ENCODE results near the gene NACA. TPM values are rescaled to one million over a fixed set of nuclear protein-coding genes. Genes with fewer than 3 reads are reported as not detected.
"Not testable (repeated sequence)": the region's sequence is repeated elsewhere in the genome, so short reads cannot be mapped to it uniquely, and the experiment has no call there.

Gene NACA
- total RNA-seq, 1 donor from 2014 or later = 2,450 TPM

DNA sequence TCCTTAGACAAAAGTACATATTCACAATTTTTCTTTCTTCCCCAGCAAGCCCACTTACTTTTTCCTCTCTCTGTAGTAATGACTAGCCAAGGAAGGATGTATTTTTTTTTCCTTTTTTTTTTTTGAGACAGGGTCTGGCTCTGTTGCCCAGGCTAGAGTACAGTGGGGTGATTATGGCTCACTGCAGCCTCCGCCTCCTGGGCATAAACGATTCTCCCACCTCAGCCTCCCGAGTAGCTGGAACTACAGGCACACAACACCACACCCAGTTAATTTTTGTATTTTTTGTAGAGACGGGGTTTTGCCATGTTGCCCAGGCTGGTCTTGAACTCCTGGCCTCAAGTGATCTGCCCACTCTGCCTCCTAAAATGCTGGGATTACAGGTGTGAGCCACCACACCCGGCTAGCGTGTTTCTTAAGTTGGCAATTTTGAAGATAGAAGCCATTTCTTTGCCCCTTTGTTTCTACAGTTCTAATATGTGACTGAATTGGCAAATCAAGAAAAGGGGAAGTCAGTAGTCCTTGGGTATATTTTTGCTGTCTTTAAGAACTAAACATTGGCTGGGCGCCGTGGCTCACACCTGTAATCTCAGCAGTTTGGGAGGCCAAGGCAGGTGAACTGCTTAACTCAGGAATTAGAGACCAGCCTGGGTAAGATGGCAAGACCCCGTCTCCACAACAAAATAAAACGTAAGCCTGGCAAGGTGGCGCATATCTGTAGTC is 3.2 kb upstream of the NACA start:
- no peak overlapping the region for H3K4me2 ChIP-seq
- Mint-ChIP-seq H3K4me1 (peaks cover 16% of the 10 kb centered on the region), H3K36me3 (peaks cover 20% of the 10 kb centered on the region), H3K27ac (no peak overlapping the region), H3K9me3 (no peaks in the 10 kb centered on the region), H3K27me3 (ENCODE audit: insufficient read depth, low read depth) (peaks cover 11% of the 10 kb centered on the region), H3K4me3 (no peak overlapping the region)
- TF ChIP-seq EZH2 (IDR thresholded peaks at IDR 0.05) (no peak), EZH2phosphoT487 (IDR thresholded peaks at IDR 0.05) (no peak)
- TF ChIP-seq, protein P1, sequence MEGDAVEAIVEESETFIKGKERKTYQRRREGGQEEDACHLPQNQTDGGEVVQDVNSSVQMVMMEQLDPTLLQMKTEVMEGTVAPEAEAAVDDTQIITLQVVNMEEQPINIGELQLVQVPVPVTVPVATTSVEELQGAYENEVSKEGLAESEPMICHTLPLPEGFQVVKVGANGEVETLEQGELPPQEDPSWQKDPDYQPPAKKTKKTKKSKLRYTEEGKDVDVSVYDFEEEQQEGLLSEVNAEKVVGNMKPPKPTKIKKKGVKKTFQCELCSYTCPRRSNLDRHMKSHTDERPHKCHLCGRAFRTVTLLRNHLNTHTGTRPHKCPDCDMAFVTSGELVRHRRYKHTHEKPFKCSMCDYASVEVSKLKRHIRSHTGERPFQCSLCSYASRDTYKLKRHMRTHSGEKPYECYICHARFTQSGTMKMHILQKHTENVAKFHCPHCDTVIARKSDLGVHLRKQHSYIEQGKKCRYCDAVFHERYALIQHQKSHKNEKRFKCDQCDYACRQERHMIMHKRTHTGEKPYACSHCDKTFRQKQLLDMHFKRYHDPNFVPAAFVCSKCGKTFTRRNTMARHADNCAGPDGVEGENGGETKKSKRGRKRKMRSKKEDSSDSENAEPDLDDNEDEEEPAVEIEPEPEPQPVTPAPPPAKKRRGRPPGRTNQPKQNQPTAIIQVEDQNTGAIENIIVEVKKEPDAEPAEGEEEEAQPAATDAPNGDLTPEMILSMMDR (IDR thresholded peaks at IDR 0.05) = no peak
- peaks cover 51% of the 10 kb centered on the region for H3F3A ChIP-seq (ENCODE audit: low read depth)
- DNase-seq (ENCODE audit: low spot score) = no peak
- H3K79me2 ChIP-seq (ENCODE audit: low read depth) = peaks cover 19% of the 10 kb centered on the region
- peaks cover 15% of the 10 kb centered on the region for H3K36me3 ChIP-seq
- H3K27ac ChIP-seq = no peak overlapping the region
- peaks cover 14% of the 10 kb centered on the region for H4K20me1 ChIP-seq (ENCODE audit: low read depth)
- H2AFZ ChIP-seq (replicated peaks) = no peak overlapping the region
- H3K4me3 ChIP-seq = no peak overlapping the region
- H3K4me1 ChIP-seq = peaks cover 7% of the 10 kb centered on the region
- H3K27me3 ChIP-seq = no peaks in the 10 kb centered on the region
- no peak overlapping the region for H3K9ac ChIP-seq
- H3K9me3 ChIP-seq (ENCODE audit: low read depth) = no peaks in the 10 kb centered on the region

DNA sequence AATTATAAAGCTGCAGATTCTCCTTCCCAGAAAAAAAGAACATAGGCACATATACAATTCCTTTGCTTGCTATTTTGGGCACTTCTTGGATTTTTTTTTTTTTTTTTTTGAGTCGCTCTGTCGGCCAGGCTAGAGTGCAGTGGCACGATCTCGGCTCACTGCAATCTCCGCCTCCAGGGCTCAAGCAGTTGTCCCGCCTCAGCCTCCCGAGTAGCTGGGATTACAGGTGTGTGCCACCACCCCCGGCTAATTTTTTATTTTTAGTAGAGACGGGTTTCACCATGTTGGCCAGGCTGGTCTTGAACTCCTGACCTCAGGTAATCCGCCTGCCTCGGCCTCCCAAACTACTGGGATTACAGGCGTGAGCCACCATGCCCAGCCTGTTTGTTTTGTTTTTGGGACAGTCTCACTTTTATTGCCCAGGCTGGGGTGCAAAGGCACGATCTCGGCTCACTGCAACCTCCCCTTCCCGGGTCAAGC is 1.1 kb upstream of the NACA start:
- Mint-ChIP-seq H3K27ac (peak overlapping the region; percentile 97), H3K4me1 (peaks cover 33% of the 10 kb centered on the region), H3K36me3 (peaks cover 28% of the 10 kb centered on the region), H3K4me3 (peak overlapping the region; percentile 96), H3K27me3 (ENCODE audit: insufficient read depth, low read depth) (peaks cover 13% of the 10 kb centered on the region)
- Histone ChIP-seq H3K27ac (peak overlapping the region; percentile 97), H3K79me2 (ENCODE audit: low read depth) (peaks cover 40% of the 10 kb centered on the region), H3F3A (ENCODE audit: low read depth) (peaks cover 55% of the 10 kb centered on the region), H3K4me2 (peak overlapping the region; percentile 91), H3K4me1 (peaks cover 28% of the 10 kb centered on the region), H4K20me1 (ENCODE audit: low read depth) (peaks cover 35% of the 10 kb centered on the region)
- not testable (repeated sequence) for H3K9me3 Mint-ChIP-seq; H3K27me3 ChIP-seq; H3K4me3 ChIP-seq; H3K9me3 ChIP-seq (ENCODE audit: low read depth); H3K36me3 ChIP-seq; DNase-seq (ENCODE audit: low spot score); H2AFZ ChIP-seq (replicated peaks); H3K9ac ChIP-seq

DNA sequence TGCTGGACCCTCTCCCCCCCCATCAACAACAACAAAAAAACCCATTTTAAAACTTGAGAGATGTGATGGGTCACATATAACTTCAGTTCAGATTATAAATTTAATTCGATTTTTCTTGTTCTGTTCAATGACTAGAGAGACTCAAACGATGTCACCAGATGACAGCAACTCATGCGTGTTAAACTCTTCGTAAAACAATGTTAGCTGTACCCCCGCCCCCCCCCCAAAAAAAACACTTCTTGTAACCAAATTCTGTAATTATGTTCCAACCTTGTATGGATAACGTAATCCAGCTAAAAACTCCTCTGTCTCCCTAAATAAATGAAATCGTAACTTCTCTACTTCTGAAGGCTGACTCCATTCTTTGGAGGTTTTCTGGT is 614 bp upstream of the NACA start:
- H3K27me3 ChIP-seq = no peaks in the 10 kb centered on the region
- H3K36me3 ChIP-seq = peaks cover 5% of the 10 kb centered on the region
- peak overlapping the region; percentile 97 for H3K27ac ChIP-seq
- peak overlapping the region; percentile 91 for H3K4me3 ChIP-seq
- DNase-seq (ENCODE audit: low spot score) = peak; percentile 15
- TF ChIP-seq EZH2phosphoT487 (IDR thresholded peaks at IDR 0.05) (no peak), EZH2 (IDR thresholded peaks at IDR 0.05) (no peak)
- TF ChIP-seq, protein P1 (IDR thresholded peaks at IDR 0.05) = no peak
- Mint-ChIP-seq H3K36me3 (peaks cover 29% of the 10 kb centered on the region), H3K27me3 (ENCODE audit: insufficient read depth, low read depth) (peaks cover 13% of the 10 kb centered on the region), H3K4me1 (peaks cover 36% of the 10 kb centered on the region), H3K9me3 (no peaks in the 10 kb centered on the region), H3K27ac (peak overlapping the region; percentile 97), H3K4me3 (peak overlapping the region; percentile 96)
- H3F3A ChIP-seq (ENCODE audit: low read depth) = peaks cover 52% of the 10 kb centered on the region
- H4K20me1 ChIP-seq (ENCODE audit: low read depth) = peaks cover 40% of the 10 kb centered on the region
- H3K4me1 ChIP-seq = peaks cover 31% of the 10 kb centered on the region
- peak overlapping the region; percentile 91 for H3K4me2 ChIP-seq
- peak overlapping the region; percentile 95 for H2AFZ ChIP-seq (replicated peaks)
- no peak overlapping the region for H3K9ac ChIP-seq
- no peaks in the 10 kb centered on the region for H3K9me3 ChIP-seq (ENCODE audit: low read depth)
- peaks cover 45% of the 10 kb centered on the region for H3K79me2 ChIP-seq (ENCODE audit: low read depth)

DNA sequence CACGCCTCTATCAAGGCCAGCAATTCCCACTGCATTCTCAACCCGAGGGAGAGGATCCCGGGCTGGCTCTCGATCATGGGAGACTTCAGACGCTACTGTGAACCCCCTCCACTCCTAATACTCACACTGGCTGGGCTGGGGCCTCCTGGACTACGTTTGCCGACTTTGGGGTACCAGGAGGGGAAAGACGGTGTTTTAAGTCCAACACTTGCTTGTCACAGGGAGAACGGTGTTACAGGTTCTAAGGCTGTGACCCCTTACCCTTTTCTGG is 463 bp downstream of the NACA start:
- no peaks in the 10 kb centered on the region for H3K9me3 Mint-ChIP-seq
- H2AFZ ChIP-seq (replicated peaks) = peak overlapping the region; percentile 95
- DNase-seq (ENCODE audit: low spot score) = peak; percentile 33
- peaks cover 51% of the 10 kb centered on the region for H4K20me1 ChIP-seq (ENCODE audit: low read depth)
- no peaks in the 10 kb centered on the region for H3K36me3 ChIP-seq
- peak overlapping the region; percentile 91 for H3K4me3 ChIP-seq
- TF ChIP-seq EZH2phosphoT487 (IDR thresholded peaks at IDR 0.05) = no peak
- TF ChIP-seq, protein P1 (IDR thresholded peaks at IDR 0.05) = no peak
- TF ChIP-seq EZH2 (IDR thresholded peaks at IDR 0.05) = no peak
- H3F3A ChIP-seq (ENCODE audit: low read depth) = peaks cover 57% of the 10 kb centered on the region
- peak overlapping the region; percentile 96 for H3K4me3 Mint-ChIP-seq
- peaks cover 36% of the 10 kb centered on the region for H3K36me3 Mint-ChIP-seq
- H3K27ac ChIP-seq = peak overlapping the region; percentile 97
- H3K4me1 Mint-ChIP-seq = peaks cover 41% of the 10 kb centered on the region
- peak overlapping the region; percentile 98 for H3K9ac ChIP-seq
- peaks cover 56% of the 10 kb centered on the region for H3K79me2 ChIP-seq (ENCODE audit: low read depth)
- H3K4me1 ChIP-seq = peaks cover 39% of the 10 kb centered on the region
- peak overlapping the region; percentile 97 for H3K27ac Mint-ChIP-seq
- H3K27me3 ChIP-seq = no peaks in the 10 kb centered on the region
- peak overlapping the region; percentile 91 for H3K4me2 ChIP-seq
- H3K27me3 Mint-ChIP-seq (ENCODE audit: insufficient read depth, low read depth) = peaks cover 13% of the 10 kb centered on the region
- no peaks in the 10 kb centered on the region for H3K9me3 ChIP-seq (ENCODE audit: low read depth)

All from neural progenitor cell (in vitro differentiated cells).